GM21515 (cell line): Measurements from ENCODE around the gene TTC28.
"Not testable (repeated sequence)": the region's sequence is repeated elsewhere in the genome, so short reads cannot be mapped to it uniquely, and the experiment has no call there.

Experiments used
- ATAC-seq: cut with Tn5 transposase; IDR thresholded peaks from one replicate; pipeline ENCODE4 v1.9.1; 2021; ENCODE audit not compliant: unreplicated experiment

Gene TTC28

GRCh38 chr22:28112548-28113043 is 567.0 kb downstream of the TTC28 start:
- no peak for ATAC-seq

GRCh38 chr22:28112190-28112544 is 567.5 kb downstream of the TTC28 start:
- no peak for ATAC-seq

GRCh38 chr22:28111501-28112189 is 568.0 kb downstream of the TTC28 start:
- ATAC-seq = no peak

GRCh38 chr22:28108851-28109250 is 570.8 kb downstream of the TTC28 start:
- no peak for ATAC-seq

- ATAC-seq = no peak
These were observed 573.0 kb downstream of the TTC28 start for GRCh38 chr22:28106617-28107016.

- no peak for ATAC-seq
These were observed 573.7 kb downstream of the TTC28 start for GRCh38 chr22:28105988-28106387.

GRCh38 chr22:28105413-28105812 is 574.2 kb downstream of the TTC28 start:
- no peak for ATAC-seq

- ATAC-seq = no peak
These were observed 576.0 kb downstream of the TTC28 start for GRCh38 chr22:28103596-28103995.

- no peak for ATAC-seq
These were observed 577.4 kb downstream of the TTC28 start for GRCh38 chr22:28102151-28102812.

GRCh38 chr22:28097627-28098026 is 582.0 kb downstream of the TTC28 start:
- no peak for ATAC-seq

- no peak for ATAC-seq
These were observed 583.5 kb downstream of the TTC28 start for GRCh38 chr22:28096161-28096560.

- no peak for ATAC-seq
These were observed 584.1 kb downstream of the TTC28 start for GRCh38 chr22:28095316-28096095.

GRCh38 chr22:28094771-28095170 is 584.9 kb downstream of the TTC28 start:
- no peak for ATAC-seq

- ATAC-seq = no peak
These were observed 585.9 kb downstream of the TTC28 start for GRCh38 chr22:28093711-28094110.

GRCh38 chr22:28091486-28091885 is 588.2 kb downstream of the TTC28 start:
- ATAC-seq = no peak

- not testable (repeated sequence) for ATAC-seq
These were observed 590.1 kb downstream of the TTC28 start for GRCh38 chr22:28089541-28089940.

- no peak for ATAC-seq
These were observed 602.5 kb downstream of the TTC28 start for GRCh38 chr22:28077166-28077565.

GRCh38 chr22:28075358-28075981 is 604.2 kb downstream of the TTC28 start:
- no peak for ATAC-seq

- ATAC-seq = no peak
These were observed 605.1 kb downstream of the TTC28 start for GRCh38 chr22:28074526-28074925.

GRCh38 chr22:28072066-28072465 is 607.6 kb downstream of the TTC28 start:
- ATAC-seq = no peak

- ATAC-seq = no peak
These were observed 610.8 kb downstream of the TTC28 start for GRCh38 chr22:28068826-28069225.
